ENCODE measurements around the gene SPTBN5. TPM values are rescaled to one million over a fixed set of nuclear protein-coding genes. Genes with fewer than 3 reads are reported as not detected.
A peak's percentile ranks its signal among the peaks of the same experiment; 100 is the strongest.

The SPTBN5 gene
- total and polyA plus RNA-seq, 2 experiments from 2014 or later = 0.70 to 2.1 TPM

DNA sequence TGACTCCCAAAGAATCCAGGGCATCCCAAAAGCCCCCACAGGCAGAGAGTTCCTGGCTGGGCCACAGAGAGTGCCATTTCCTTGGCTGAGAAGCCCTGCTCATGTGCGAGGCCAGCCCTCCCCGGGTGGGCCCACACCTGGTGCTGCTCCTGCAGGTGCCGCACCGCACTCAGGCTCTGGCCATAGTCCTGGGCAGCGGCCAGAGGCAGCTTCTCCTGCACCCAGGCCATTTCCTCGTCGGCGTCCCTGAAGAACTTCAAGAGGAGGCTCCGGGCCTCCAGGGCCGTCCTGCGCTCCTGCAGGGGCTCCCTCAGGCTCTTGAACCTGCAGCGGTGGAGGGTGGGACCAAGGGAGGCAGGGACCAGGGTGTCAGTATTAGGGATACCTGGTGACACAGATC lies 37.1 kb downstream of the SPTBN5 start:
- Histone ChIP-seq H3K9me3 (ENCODE audit: low read depth) (no peaks in the 10 kb centered on the region), H3K4me1 (ENCODE audit: low read depth) (peaks cover 9% of the 10 kb centered on the region), H3K4me3 (no peak overlapping the region), H3K27ac (no peak overlapping the region), H3K27me3 (no peaks in the 10 kb centered on the region), H3K36me3 (no peaks in the 10 kb centered on the region)
- DNase-seq (ENCODE audit: low read depth in 1 of 2, low spot score in 1 of 2) = no peak
- TF ChIP-seq, protein P1, sequence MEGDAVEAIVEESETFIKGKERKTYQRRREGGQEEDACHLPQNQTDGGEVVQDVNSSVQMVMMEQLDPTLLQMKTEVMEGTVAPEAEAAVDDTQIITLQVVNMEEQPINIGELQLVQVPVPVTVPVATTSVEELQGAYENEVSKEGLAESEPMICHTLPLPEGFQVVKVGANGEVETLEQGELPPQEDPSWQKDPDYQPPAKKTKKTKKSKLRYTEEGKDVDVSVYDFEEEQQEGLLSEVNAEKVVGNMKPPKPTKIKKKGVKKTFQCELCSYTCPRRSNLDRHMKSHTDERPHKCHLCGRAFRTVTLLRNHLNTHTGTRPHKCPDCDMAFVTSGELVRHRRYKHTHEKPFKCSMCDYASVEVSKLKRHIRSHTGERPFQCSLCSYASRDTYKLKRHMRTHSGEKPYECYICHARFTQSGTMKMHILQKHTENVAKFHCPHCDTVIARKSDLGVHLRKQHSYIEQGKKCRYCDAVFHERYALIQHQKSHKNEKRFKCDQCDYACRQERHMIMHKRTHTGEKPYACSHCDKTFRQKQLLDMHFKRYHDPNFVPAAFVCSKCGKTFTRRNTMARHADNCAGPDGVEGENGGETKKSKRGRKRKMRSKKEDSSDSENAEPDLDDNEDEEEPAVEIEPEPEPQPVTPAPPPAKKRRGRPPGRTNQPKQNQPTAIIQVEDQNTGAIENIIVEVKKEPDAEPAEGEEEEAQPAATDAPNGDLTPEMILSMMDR (IDR thresholded peaks at IDR 0.05; ENCODE audit: low read depth, low read length) = no peak

DNA sequence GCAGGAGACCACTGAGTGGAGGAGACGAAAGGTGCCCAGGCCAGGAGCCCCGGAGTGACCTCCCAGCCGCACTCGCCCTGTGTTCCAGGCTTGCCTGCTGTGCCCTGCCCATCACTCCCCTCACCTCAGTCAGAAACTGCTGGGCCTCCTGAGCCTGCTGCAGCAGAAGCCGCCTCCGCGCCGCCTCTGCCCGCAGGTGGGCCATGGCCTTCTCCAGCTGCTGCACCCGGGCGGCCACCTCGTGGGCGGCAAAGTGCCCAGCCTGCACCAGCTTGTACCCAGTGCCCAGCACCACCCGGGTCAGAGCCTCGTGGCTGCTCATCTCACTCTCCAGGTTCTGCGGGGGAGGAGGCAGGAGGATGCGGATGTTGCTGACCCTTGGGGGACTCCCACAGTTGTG lies 37.6 kb downstream of the SPTBN5 start:
- no peaks in the 10 kb centered on the region for H3K27me3 ChIP-seq
- DNase-seq (ENCODE audit: low read depth in 1 of 2, low spot score in 1 of 2) = no peak
- no peaks in the 10 kb centered on the region for H3K9me3 ChIP-seq (ENCODE audit: low read depth)
- H3K27ac ChIP-seq = no peak overlapping the region
- H3K4me3 ChIP-seq = no peak overlapping the region
- TF ChIP-seq, protein P1 (IDR thresholded peaks at IDR 0.05; ENCODE audit: low read depth, low read length) = no peak
- no peaks in the 10 kb centered on the region for H3K36me3 ChIP-seq
- peaks cover 9% of the 10 kb centered on the region for H3K4me1 ChIP-seq (ENCODE audit: low read depth)

DNA sequence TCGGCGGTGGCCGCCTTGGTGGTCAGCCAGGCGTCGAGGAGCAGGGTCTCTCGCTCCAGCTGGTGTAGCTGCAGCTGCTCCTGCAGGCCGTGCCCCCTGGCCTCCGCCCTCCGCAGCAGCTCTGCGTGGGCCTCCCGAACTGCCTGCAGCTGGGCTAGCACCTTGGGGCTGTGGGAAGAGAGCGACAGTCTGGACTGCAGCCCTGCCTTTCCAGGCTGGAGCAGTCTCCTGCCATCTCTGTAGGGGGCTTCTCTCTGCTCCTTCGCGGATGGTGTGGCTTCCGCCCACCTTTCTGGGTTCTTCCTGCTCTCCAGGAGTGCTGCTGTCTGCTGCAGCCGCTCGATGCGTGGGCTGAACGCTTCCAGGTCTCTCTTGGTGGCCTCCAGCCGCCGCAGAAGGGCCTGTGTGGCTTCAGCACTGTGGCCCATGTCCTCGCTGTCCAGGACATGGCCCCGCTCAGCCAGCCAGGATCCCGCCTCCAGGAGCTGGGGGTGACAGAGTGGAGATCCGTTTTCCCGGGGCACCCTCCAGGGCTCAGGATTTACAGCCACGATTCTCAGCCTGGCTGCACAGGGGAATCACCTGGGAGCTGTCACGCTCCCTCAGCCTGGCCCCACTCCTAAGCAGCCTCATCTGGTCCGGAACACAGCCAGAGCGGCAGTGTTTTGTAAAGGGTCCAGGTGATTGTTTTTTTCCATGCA lies 38.4 kb downstream of the SPTBN5 start:
- peak in 1 of 2 donors; percentile 24 for DNase-seq (ENCODE audit: low read depth in 1 of 2, low spot score in 1 of 2)
- H3K36me3 ChIP-seq = no peaks in the 10 kb centered on the region
- H3K9me3 ChIP-seq (ENCODE audit: low read depth) = no peaks in the 10 kb centered on the region
- H3K4me3 ChIP-seq = no peak overlapping the region
- H3K4me1 ChIP-seq (ENCODE audit: low read depth) = peaks cover 9% of the 10 kb centered on the region
- TF ChIP-seq, protein P1 (IDR thresholded peaks at IDR 0.05; ENCODE audit: low read depth, low read length) = no peak
- H3K27ac ChIP-seq = no peak overlapping the region
- no peaks in the 10 kb centered on the region for H3K27me3 ChIP-seq

DNA sequence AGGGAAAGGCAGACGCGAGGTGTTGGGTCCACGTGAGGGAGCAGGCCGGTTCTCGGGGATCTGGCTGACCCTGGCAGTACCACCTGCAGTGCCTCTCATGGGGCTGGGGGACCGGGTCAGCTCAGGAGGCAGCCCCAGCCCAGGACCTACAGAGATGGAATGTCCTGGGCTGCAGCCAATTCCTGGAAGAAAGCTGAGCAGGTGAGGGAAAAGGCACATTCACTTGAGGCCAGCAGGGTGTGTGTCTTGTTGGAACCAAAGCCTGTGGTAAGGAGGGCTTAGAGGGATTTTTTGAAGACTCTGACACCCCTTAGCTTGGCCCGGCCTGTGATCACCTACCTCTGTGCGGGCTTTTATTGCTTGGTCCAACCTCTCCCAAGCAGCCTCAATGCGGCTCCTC lies 39.4 kb downstream of the SPTBN5 start:
- DNase-seq (ENCODE audit: low read depth in 1 of 2, low spot score in 1 of 2) = no peak
- TF ChIP-seq, protein P1 (IDR thresholded peaks at IDR 0.05; ENCODE audit: low read depth, low read length) = no peak
- Histone ChIP-seq H3K27ac (no peak overlapping the region), H3K4me1 (ENCODE audit: low read depth) (peaks cover 9% of the 10 kb centered on the region), H3K27me3 (no peaks in the 10 kb centered on the region), H3K9me3 (ENCODE audit: low read depth) (no peaks in the 10 kb centered on the region), H3K36me3 (no peaks in the 10 kb centered on the region), H3K4me3 (no peak overlapping the region)

DNA sequence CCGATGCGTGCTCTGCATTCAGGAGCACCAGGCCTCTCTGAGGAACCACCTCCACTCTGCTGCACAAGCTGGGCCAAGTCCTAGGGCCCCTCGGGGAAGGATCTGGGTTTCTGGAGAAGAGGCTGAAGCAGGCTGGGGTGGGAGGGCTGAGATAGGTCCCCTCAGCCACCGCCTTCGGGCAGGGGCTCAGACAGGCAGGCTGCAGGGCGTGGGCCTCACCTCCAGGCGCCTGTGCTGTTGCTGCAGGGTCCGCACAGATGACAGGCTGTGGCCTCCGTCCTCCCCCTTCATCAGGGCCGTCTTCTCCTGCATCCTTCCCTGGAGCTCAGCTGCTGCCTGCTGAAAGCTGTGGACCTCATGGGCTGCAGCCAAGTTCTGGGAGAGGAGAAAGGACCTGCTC lies 40.0 kb downstream of the SPTBN5 start:
- Histone ChIP-seq H3K9me3 (ENCODE audit: low read depth) (no peaks in the 10 kb centered on the region), H3K4me1 (ENCODE audit: low read depth) (peaks cover 9% of the 10 kb centered on the region), H3K4me3 (no peak overlapping the region), H3K27ac (no peak overlapping the region), H3K27me3 (no peaks in the 10 kb centered on the region), H3K36me3 (no peaks in the 10 kb centered on the region)
- TF ChIP-seq, protein P1 (IDR thresholded peaks at IDR 0.05; ENCODE audit: low read depth, low read length) = no peak
- DNase-seq (ENCODE audit: low read depth in 1 of 2, low spot score in 1 of 2) = no peak
